CD4-positive, alpha-beta T cell (primary cell): ENCODE measurements around the gene VASP. TPM values are rescaled to one million over a fixed set of nuclear protein-coding genes. Genes with fewer than 3 reads are reported as not detected.

Experiments used
- ATAC-seq: fragments of 200-7000 bp; cut with Tn5 transposase; one replicate; pipeline ENCODE4 v1.10.0; 2022; ENCODE audit warnings: mild to moderate bottlenecking; ENCODE audit not compliant: poor library complexity
- CTCF ChIA-PET: fragments of 350-600 bp; sonication (Branson Sonifier 250); formaldehyde crosslinking; loops from one replicate; lab custom pipeline; 2021; ENCODE audit warnings: antibody characterized with exemption, inconsistent platforms; lab: Charles Lee
- POLR2A ChIA-PET: fragments of 350-600 bp; sonication (Branson Sonifier 250); formaldehyde crosslinking; loops from one replicate; lab custom pipeline; 2021; ENCODE audit warnings: antibody characterized with exemption, inconsistent platforms; lab: Charles Lee
- DNase-seq, 14 experiments: peaks; one replicate each; pipeline ENCODE4 v3.0.0-alpha.2; 2013 to 2020; ENCODE audit warnings: mixed read lengths in 2 of 14
- H3K27ac ChIP-seq, 2 donors: one replicate each; pipeline versions ENCODE4 v1.5.1 to v1.7.0; 2013; ENCODE audit warnings: low read length in 2 of 2, low read depth in 1 of 2, mild to moderate bottlenecking in 1 of 2
- H3K27me3 ChIP-seq, 2 experiments: 1 replicate in 1 of 2; 2 replicates in 1 of 2; pipeline versions ENCODE4 v1.6.1 to v1.7.0; 2013; ENCODE audit warnings: low read length in 2 of 2, control low read depth in 1 of 2, mild to moderate bottlenecking in 1 of 2, moderate library complexity in 1 of 2; ENCODE audit not compliant: insufficient read depth in 2 of 2, control insufficient read depth in 1 of 2
- H3K36me3 ChIP-seq: one replicate; pipeline ENCODE4 v1.6.1; 2013; ENCODE audit warnings: low read length, control low read depth; ENCODE audit not compliant: insufficient read depth
- H3K4me1 ChIP-seq: one replicate; pipeline ENCODE4 v1.6.1; 2013; ENCODE audit warnings: low read length, control low read depth; ENCODE audit not compliant: insufficient read depth
- H3K4me3 ChIP-seq: one replicate; pipeline ENCODE4 v1.5.1; 2013; ENCODE audit warnings: mild to moderate bottlenecking, low read length, moderate library complexity
- H3K9me3 ChIP-seq, 2 experiments: 1 replicate in 1 of 2; 2 replicates in 1 of 2; pipeline versions ENCODE4 v1.6.1 to v1.7.0; 2013; ENCODE audit warnings: low read length in 2 of 2, mild to moderate bottlenecking in 2 of 2, control low read depth in 1 of 2, moderate library complexity in 1 of 2; ENCODE audit not compliant: control insufficient read depth in 1 of 2, insufficient read depth in 1 of 2
- H3K27ac Mint-ChIP-seq: one replicate; pipeline ENCODE4 v1.8.0; 2020; ENCODE audit warnings: mixed read lengths
- H3K27me3 Mint-ChIP-seq: one replicate; pipeline ENCODE4 v1.8.0; 2021; ENCODE audit warnings: mixed read lengths
- H3K36me3 Mint-ChIP-seq: one replicate; pipeline ENCODE4 v1.8.0; 2021; ENCODE audit warnings: low read depth, mixed read lengths
- H3K4me1 Mint-ChIP-seq: one replicate; pipeline ENCODE4 v1.8.0; 2021; ENCODE audit warnings: low read depth, mixed read lengths
- H3K4me3 Mint-ChIP-seq: one replicate; pipeline ENCODE4 v1.8.0; 2020; ENCODE audit warnings: mild to moderate bottlenecking, mixed read lengths
- H3K9me3 Mint-ChIP-seq: one replicate; pipeline ENCODE4 v1.8.0; 2020; ENCODE audit warnings: mixed read lengths
- CTCF ChIP-seq: fragments of 200-600 bp; IDR thresholded peaks from one replicate; pipeline ENCODE4 v1.8.0; 2022; ENCODE audit warnings: antibody characterized with exemption, mild to moderate bottlenecking
- intact Hi-C, 2 experiments: fragments of 100-400 bp; cut with DNase I in 1 of 2; cut with micrococcal nuclease in 1 of 2; formaldehyde crosslinking; loops; one replicate each; pipeline versions ENCODE4 v1.15.1 to v1.9.0; 2023 to 2025; cut with DNase I, micrococcal nuclease
- total RNA-seq, 174 experiments: library from RNA in 2 of 174; stranded (reverse) in 2 of 174; gene quantifications; one replicate each; pipeline ENCODE4 v1.2.3 and lab custom pipeline; 2021 to 2026

Gene VASP
- total RNA-seq, 2 experiments from 2014 or later: 49.9 to 55.5 TPM

GRCh38 chr19:45547211-45547770 is 40.0 kb downstream of the VASP start:
- ChIA-PET POLR2A (no interaction called here), CTCF (no interaction called here)

GRCh38 chr19:45547965-45548609 is 40.8 kb downstream of the VASP start:
- no peaks in the 10 kb centered on the region for H3K9me3 ChIP-seq
- Mint-ChIP-seq H3K9me3 (no peaks in the 10 kb centered on the region), H3K27ac (no peak overlapping the region), H3K27me3 (no peaks in the 10 kb centered on the region), H3K4me3 (no peak overlapping the region), H3K36me3 (peaks cover 10% of the 10 kb centered on the region), H3K4me1 (no peaks in the 10 kb centered on the region)
- peaks cover 3% of the 10 kb centered on the region for H3K36me3 ChIP-seq
- H3K27ac ChIP-seq: no peak overlapping the region
- H3K27me3 ChIP-seq: no peaks in the 10 kb centered on the region
- ChIA-PET CTCF (no interaction called here), POLR2A (no interaction called here)
- no peak for ATAC-seq
- intact Hi-C loops: no loop called here
- H3K4me3 ChIP-seq: no peak overlapping the region
- DNase-seq: no peak
- TF ChIP-seq CTCF: no peak
- peaks cover 2% of the 10 kb centered on the region for H3K4me1 ChIP-seq

More at GRCh38 chr19:45547211-45547770, 40.0 kb downstream of the VASP start:
- TF ChIP-seq CTCF: no peak
- H3K4me3 ChIP-seq: no peak overlapping the region
- no peaks in the 10 kb centered on the region for H3K9me3 ChIP-seq
- intact Hi-C loops: no loop called here
- Mint-ChIP-seq H3K27me3 (no peaks in the 10 kb centered on the region), H3K27ac (no peak overlapping the region), H3K9me3 (no peaks in the 10 kb centered on the region), H3K4me3 (no peak overlapping the region), H3K36me3 (peaks cover 10% of the 10 kb centered on the region), H3K4me1 (no peaks in the 10 kb centered on the region)
- no peak overlapping the region for H3K27ac ChIP-seq
- H3K36me3 ChIP-seq: no peaks in the 10 kb centered on the region
- no peak for DNase-seq
- no peaks in the 10 kb centered on the region for H3K27me3 ChIP-seq
- ATAC-seq: no peak
- H3K4me1 ChIP-seq: peaks cover 2% of the 10 kb centered on the region

- POLR2A ChIA-PET: no interaction called here
These were observed 46.2 kb downstream of the VASP start for GRCh38 chr19:45553464-45553863.

More at GRCh38 chr19:45553464-45553863, 46.2 kb downstream of the VASP start:
- Histone ChIP-seq H3K4me3 (no peak overlapping the region), H3K4me1 (peaks cover 7% of the 10 kb centered on the region), H3K9me3 (no peaks in the 10 kb centered on the region), H3K27me3 (no peaks in the 10 kb centered on the region), H3K36me3 (peaks cover 6% of the 10 kb centered on the region), H3K27ac (no peak overlapping the region)
- ATAC-seq (no peak), DNase-seq (no peak)
- no peak for TF ChIP-seq CTCF
- intact Hi-C loops: no loop called here
- H3K27me3 Mint-ChIP-seq: no peaks in the 10 kb centered on the region
- no peaks in the 10 kb centered on the region for H3K9me3 Mint-ChIP-seq
- H3K4me3 Mint-ChIP-seq: no peak overlapping the region
- H3K27ac Mint-ChIP-seq: no peak overlapping the region
- H3K4me1 Mint-ChIP-seq: peaks cover 4% of the 10 kb centered on the region
- peaks cover 10% of the 10 kb centered on the region for H3K36me3 Mint-ChIP-seq
- CTCF ChIA-PET: no interaction called here
